ENCODE results near the gene CNTRL. TPM values are rescaled to one million over a fixed set of nuclear protein-coding genes. Genes with fewer than 3 reads are reported as not detected.

CNTRL gene
- total and polyA plus RNA-seq, 2 experiments from 2014 or later: 3.4 to 7.9 TPM

GRCh38 chr9:121135642-121136041 is 60.9 kb downstream of the CNTRL start:
- DNase-seq (ENCODE audit: low spot score): no peak
- Histone ChIP-seq H3K4me1 (ENCODE audit: insufficient read depth) (no peaks in the 10 kb centered on the region), H3K27me3 (no peaks in the 10 kb centered on the region), H3K9me2 (replicated peaks; ENCODE audit: insufficient read depth) (no peaks in the 10 kb centered on the region), H3K36me3 (replicated peaks; ENCODE audit: insufficient read depth, low read depth) (no peaks in the 10 kb centered on the region), H3K9me3 (ENCODE audit: low read depth) (no peaks in the 10 kb centered on the region), H3K4me3 (no peak overlapping the region), H2AFZ (no peak overlapping the region), H3K79me2 (no peaks in the 10 kb centered on the region), H4K20me1 (ENCODE audit: insufficient read depth, poor library complexity, severe bottlenecking) (no peaks in the 10 kb centered on the region), H3K27ac (no peak overlapping the region), H3K4me2 (no peak overlapping the region)
- WGBS (ENCODE audit: low lambda C conversion rate, missing lambda C conversion rate): 91% methylated on average over 2 of the region's 2 CpGs
- TF ChIP-seq EZH2 (IDR thresholded peaks at IDR 0.05; ENCODE audit: borderline replicate concordance) (no peak), EZH2phosphoT487 (IDR thresholded peaks at IDR 0.05; ENCODE audit: low read depth, severe bottlenecking, unreplicated experiment) (no peak)
- TF ChIP-seq, protein P1, sequence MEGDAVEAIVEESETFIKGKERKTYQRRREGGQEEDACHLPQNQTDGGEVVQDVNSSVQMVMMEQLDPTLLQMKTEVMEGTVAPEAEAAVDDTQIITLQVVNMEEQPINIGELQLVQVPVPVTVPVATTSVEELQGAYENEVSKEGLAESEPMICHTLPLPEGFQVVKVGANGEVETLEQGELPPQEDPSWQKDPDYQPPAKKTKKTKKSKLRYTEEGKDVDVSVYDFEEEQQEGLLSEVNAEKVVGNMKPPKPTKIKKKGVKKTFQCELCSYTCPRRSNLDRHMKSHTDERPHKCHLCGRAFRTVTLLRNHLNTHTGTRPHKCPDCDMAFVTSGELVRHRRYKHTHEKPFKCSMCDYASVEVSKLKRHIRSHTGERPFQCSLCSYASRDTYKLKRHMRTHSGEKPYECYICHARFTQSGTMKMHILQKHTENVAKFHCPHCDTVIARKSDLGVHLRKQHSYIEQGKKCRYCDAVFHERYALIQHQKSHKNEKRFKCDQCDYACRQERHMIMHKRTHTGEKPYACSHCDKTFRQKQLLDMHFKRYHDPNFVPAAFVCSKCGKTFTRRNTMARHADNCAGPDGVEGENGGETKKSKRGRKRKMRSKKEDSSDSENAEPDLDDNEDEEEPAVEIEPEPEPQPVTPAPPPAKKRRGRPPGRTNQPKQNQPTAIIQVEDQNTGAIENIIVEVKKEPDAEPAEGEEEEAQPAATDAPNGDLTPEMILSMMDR (IDR thresholded peaks at IDR 0.05; ENCODE audit: poor library complexity): no peak

GRCh38 chr9:121138561-121138960 is 63.8 kb downstream of the CNTRL start:
- Histone ChIP-seq H4K20me1 (ENCODE audit: insufficient read depth, poor library complexity, severe bottlenecking) (no peaks in the 10 kb centered on the region), H3K36me3 (replicated peaks; ENCODE audit: insufficient read depth, low read depth) (no peaks in the 10 kb centered on the region), H2AFZ (no peak overlapping the region), H3K9me3 (ENCODE audit: low read depth) (no peaks in the 10 kb centered on the region), H3K79me2 (no peaks in the 10 kb centered on the region), H3K9me2 (replicated peaks; ENCODE audit: insufficient read depth) (no peaks in the 10 kb centered on the region), H3K4me3 (no peak overlapping the region), H3K27ac (no peak overlapping the region), H3K27me3 (no peaks in the 10 kb centered on the region), H3K4me1 (ENCODE audit: insufficient read depth) (no peaks in the 10 kb centered on the region), H3K4me2 (no peak overlapping the region)
- TF ChIP-seq EZH2phosphoT487 (IDR thresholded peaks at IDR 0.05; ENCODE audit: low read depth, severe bottlenecking, unreplicated experiment) (no peak), EZH2 (IDR thresholded peaks at IDR 0.05; ENCODE audit: borderline replicate concordance) (no peak)
- TF ChIP-seq, protein P1 (IDR thresholded peaks at IDR 0.05; ENCODE audit: poor library complexity): no peak
- no peak for DNase-seq (ENCODE audit: low spot score)

DNA sequence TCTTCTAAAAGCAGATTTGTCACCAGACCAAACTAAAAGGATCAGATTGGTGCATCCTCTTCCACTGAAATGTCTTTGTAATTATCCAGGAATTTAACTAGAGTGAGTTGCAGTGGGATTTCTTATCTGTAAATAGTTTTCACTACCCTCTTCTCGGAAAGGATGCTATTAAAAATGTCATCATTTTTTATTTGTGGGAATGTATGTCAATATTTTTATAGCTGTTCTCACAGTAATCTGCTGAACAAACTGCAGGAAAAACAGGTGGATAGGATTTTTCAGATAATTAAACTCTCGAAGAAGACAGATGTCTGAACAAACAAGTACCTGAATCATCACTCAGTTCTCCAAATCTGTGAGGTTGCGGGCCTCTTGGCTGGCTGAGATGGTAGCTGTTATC is 64.2 kb downstream of the CNTRL start:
- no peak overlapping the region for H3K4me3 ChIP-seq
- no peaks in the 10 kb centered on the region for H3K36me3 ChIP-seq (replicated peaks; ENCODE audit: insufficient read depth, low read depth)
- no peaks in the 10 kb centered on the region for H3K9me3 ChIP-seq (ENCODE audit: low read depth)
- no peaks in the 10 kb centered on the region for H3K9me2 ChIP-seq (replicated peaks; ENCODE audit: insufficient read depth)
- TF ChIP-seq, protein P1 (IDR thresholded peaks at IDR 0.05; ENCODE audit: poor library complexity): no peak
- TF ChIP-seq EZH2 (IDR thresholded peaks at IDR 0.05; ENCODE audit: borderline replicate concordance) (no peak), EZH2phosphoT487 (IDR thresholded peaks at IDR 0.05; ENCODE audit: low read depth, severe bottlenecking, unreplicated experiment) (no peak)
- no peaks in the 10 kb centered on the region for H3K79me2 ChIP-seq
- no peaks in the 10 kb centered on the region for H3K27me3 ChIP-seq
- H3K4me2 ChIP-seq: no peak overlapping the region
- DNase-seq (ENCODE audit: low spot score): no peak
- H2AFZ ChIP-seq: no peak overlapping the region
- H3K27ac ChIP-seq: no peak overlapping the region
- no peaks in the 10 kb centered on the region for H3K4me1 ChIP-seq (ENCODE audit: insufficient read depth)
- H4K20me1 ChIP-seq (ENCODE audit: insufficient read depth, poor library complexity, severe bottlenecking): no peaks in the 10 kb centered on the region
- WGBS (ENCODE audit: low lambda C conversion rate, missing lambda C conversion rate): 59% methylated on average over 3 of the region's 3 CpGs

GRCh38 chr9:121140162-121140561 is 65.4 kb downstream of the CNTRL start:
- Histone ChIP-seq H3K27me3 (no peaks in the 10 kb centered on the region), H4K20me1 (ENCODE audit: insufficient read depth, poor library complexity, severe bottlenecking) (no peaks in the 10 kb centered on the region), H3K4me2 (no peak overlapping the region), H3K27ac (no peak overlapping the region), H3K9me2 (replicated peaks; ENCODE audit: insufficient read depth) (no peaks in the 10 kb centered on the region), H3K4me3 (no peak overlapping the region), H2AFZ (no peak overlapping the region), H3K36me3 (replicated peaks; ENCODE audit: insufficient read depth, low read depth) (no peaks in the 10 kb centered on the region), H3K79me2 (no peaks in the 10 kb centered on the region), H3K4me1 (ENCODE audit: insufficient read depth) (no peaks in the 10 kb centered on the region), H3K9me3 (ENCODE audit: low read depth) (no peaks in the 10 kb centered on the region)
- TF ChIP-seq EZH2phosphoT487 (IDR thresholded peaks at IDR 0.05; ENCODE audit: low read depth, severe bottlenecking, unreplicated experiment): no peak
- no peak for TF ChIP-seq EZH2 (IDR thresholded peaks at IDR 0.05; ENCODE audit: borderline replicate concordance)
- DNase-seq (ENCODE audit: low spot score): no peak
- 83% methylated on average over 1 of the region's 1 CpG for WGBS (ENCODE audit: low lambda C conversion rate, missing lambda C conversion rate)

Measured in hepatocyte (in vitro differentiated cells).